HG03432 (cell line): ENCODE results near the gene PSAT1.
A peak's percentile ranks its signal among the peaks of the same experiment; 100 is the strongest.

ENCODE experiments used
- ATAC-seq: cut with Tn5 transposase; IDR thresholded peaks from one replicate; pipeline ENCODE4 v1.9.1; 2021; ENCODE audit warnings: mild to moderate bottlenecking, moderate library complexity; ENCODE audit not compliant: unreplicated experiment

The PSAT1 gene

GRCh38 chr9:78358329-78359051, 61.6 kb downstream of the PSAT1 start:
- no peak for ATAC-seq

GRCh38 chr9:78363221-78363620, 66.3 kb downstream of the PSAT1 start:
- ATAC-seq: no peak

GRCh38 chr9:78365748-78366697, 69.1 kb downstream of the PSAT1 start:
- ATAC-seq: no peak

DNA sequence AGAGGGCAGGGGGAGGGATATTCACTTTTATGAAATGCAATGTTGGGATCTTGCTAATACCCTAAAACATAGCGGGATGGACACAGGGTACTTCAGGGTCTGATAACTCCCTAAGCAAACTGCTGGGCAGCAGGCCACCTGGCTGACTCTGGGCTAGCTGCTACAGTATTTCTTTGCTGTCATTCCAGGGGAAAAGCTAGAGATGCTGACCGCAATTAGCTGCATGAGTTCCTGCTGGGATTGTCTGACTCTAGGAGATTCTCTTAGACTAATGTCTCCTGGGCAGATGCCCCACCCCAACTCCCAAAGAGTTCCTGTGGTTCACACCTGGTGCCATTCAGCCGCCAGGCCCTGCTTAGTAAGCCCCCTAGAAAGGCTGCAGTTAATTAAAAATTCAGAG, 69.9 kb downstream of the PSAT1 start:
- ATAC-seq: no peak

GRCh38 chr9:78368236-78368635, 71.3 kb downstream of the PSAT1 start:
- no peak for ATAC-seq

- ATAC-seq: peak; percentile 68
Observed at GRCh38 chr9:78369639-78370219, 72.8 kb downstream of the PSAT1 start.

DNA sequence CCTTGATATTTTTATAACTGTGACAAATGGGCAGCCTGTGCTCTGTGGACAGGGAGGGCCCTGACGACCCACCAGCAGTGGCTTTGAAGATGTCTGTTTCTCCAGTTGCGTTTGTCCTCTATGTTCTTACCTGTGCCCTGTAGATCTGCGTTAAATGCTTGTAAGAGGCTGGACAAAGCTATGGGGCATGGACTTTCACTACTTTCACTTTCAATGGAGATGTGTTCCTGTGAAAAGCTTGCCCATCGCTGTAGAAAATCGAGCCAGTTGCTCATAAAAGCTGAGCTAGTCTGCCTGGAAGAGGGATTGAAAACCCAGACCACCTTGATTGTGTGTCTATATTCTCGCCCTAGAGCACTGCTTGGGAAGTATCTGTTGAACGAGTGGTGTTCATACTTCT, 74.1 kb downstream of the PSAT1 start:
- ATAC-seq: no peak

GRCh38 chr9:78371981-78372380, 75.1 kb downstream of the PSAT1 start:
- ATAC-seq: no peak
